ENCODE results near the gene STK24. TPM values are rescaled to one million over a fixed set of nuclear protein-coding genes. Genes with fewer than 3 reads are reported as not detected.

The STK24 gene
- total and polyA plus RNA-seq, 10 of the 15 experiments (the other 5 are each of a cell fraction or from before 2014, with no cell fraction given): 7.5 to 115 (median 52.9) TPM

GRCh38 chr13:98406427-98406826 is 170.5 kb downstream of the STK24 start:
- WGBS (ENCODE audit: insufficient coverage, insufficient replicate concordance, low lambda C conversion rate, missing lambda C conversion rate): 25% methylated on average over 9 of the region's 9 CpGs
- Histone ChIP-seq H4K20me1 (ENCODE audit: control insufficient read depth, insufficient read depth) (no peaks in the 10 kb centered on the region), H3K36me3 (ENCODE audit: control insufficient read depth in 2 of 2, insufficient read depth in 2 of 2, low read length in 1 of 2) (no peaks in the 10 kb centered on the region), H3K27me3 (replicated peaks in 1 of 2; ENCODE audit: control insufficient read depth in 2 of 2, insufficient read depth in 2 of 2, low read length in 1 of 2) (no peaks in the 10 kb centered on the region), H3K9me3 (replicated peaks; ENCODE audit: control insufficient read depth, insufficient read depth, low read length) (no peaks in the 10 kb centered on the region), H3K9ac (ENCODE audit: control insufficient read depth, insufficient read depth, low read length) (no peak overlapping the region), H3K4me2 (ENCODE audit: control insufficient read depth, insufficient read depth) (no peak overlapping the region), H3K79me2 (ENCODE audit: control insufficient read depth, insufficient read depth, low read length) (no peaks in the 10 kb centered on the region), H3K4me1 (ENCODE audit: control insufficient read depth, insufficient read depth, low read length) (no peaks in the 10 kb centered on the region), H2AFZ (ENCODE audit: control insufficient read depth, low read depth, low read length) (no peak overlapping the region), H3K4me3 (no peak overlapping the region), H3K27ac (ENCODE audit: control insufficient read depth, insufficient read depth) (no peak overlapping the region)
- ChIA-PET SMC1A (ENCODE audit: uncharacterized antibody, unreplicated experiment) (interaction anchor here (0.7 to 1.7 kb wide), 3 partner anchors 9 to 267 kb away, joined by 3 to 9 read pairs (median 7); no protein-coding TSS in a partner anchor), POLR2A (no interaction called here), RAD21 (ENCODE audit: unreplicated experiment) (no interaction called here), CTCF (interaction anchor here (1.0 to 2.1 kb wide), 2 partner anchors 247 to 295 kb away, joined by 3 to 5 read pairs; no protein-coding TSS in a partner anchor)
- DNase-seq (ENCODE audit: low read depth, low spot score) (no peak), FAIRE-seq (no peak), ATAC-seq (no peak)
- 0 out of 6 replicates have a peak, but pooled peaks of 1 of the 3 experiments have one; percentile 9 for TF ChIP-seq CTCF (IDR thresholded peaks at IDR 0.05 in 2 of 3, conservative IDR thresholded peaks at IDR 0.05 in 1 of 3; ENCODE audit: control insufficient read depth in 2 of 3, extremely low read depth in 1 of 3, insufficient read depth in 1 of 3, low read depth in 3 of 3, low read length in 3 of 3)
- no peak for TF ChIP-seq CREB1 (IDR thresholded peaks at IDR 0.05; ENCODE audit: low read depth)
- no peak for TF ChIP-seq BCLAF1 (IDR thresholded peaks at IDR 0.05)
- BruUV-seq (replicated peaks): no TSS peak
- in situ Hi-C loops (cut with MboI): no loop called here
- intact Hi-C loops (cut with micrococcal nuclease; ENCODE audit: unreplicated experiment): no loop called here
